Measurements from ENCODE around the gene SLC5A5.

DNA sequence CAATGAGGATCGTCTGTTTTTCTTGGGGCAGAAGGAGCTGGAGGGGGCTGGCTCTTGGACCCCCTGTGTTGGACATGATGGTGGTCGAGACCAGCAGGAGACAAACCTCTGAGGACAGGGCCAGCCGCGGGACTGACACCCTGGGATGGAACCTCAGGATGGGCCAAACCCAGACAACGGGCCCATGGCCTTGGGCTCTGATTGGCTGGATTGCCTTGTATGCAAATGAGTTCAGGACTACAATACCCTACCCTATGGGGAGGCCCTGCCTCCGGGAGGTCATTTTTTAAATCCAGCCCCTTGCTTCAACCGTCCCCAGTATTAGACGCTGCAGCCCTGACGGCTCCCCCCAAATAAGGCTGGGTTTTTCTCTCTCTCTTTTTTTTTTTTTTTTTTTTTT lies 22.0 kb downstream of the SLC5A5 start:
- TF ChIP-seq, protein P1, sequence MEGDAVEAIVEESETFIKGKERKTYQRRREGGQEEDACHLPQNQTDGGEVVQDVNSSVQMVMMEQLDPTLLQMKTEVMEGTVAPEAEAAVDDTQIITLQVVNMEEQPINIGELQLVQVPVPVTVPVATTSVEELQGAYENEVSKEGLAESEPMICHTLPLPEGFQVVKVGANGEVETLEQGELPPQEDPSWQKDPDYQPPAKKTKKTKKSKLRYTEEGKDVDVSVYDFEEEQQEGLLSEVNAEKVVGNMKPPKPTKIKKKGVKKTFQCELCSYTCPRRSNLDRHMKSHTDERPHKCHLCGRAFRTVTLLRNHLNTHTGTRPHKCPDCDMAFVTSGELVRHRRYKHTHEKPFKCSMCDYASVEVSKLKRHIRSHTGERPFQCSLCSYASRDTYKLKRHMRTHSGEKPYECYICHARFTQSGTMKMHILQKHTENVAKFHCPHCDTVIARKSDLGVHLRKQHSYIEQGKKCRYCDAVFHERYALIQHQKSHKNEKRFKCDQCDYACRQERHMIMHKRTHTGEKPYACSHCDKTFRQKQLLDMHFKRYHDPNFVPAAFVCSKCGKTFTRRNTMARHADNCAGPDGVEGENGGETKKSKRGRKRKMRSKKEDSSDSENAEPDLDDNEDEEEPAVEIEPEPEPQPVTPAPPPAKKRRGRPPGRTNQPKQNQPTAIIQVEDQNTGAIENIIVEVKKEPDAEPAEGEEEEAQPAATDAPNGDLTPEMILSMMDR (IDR thresholded peaks at IDR 0.05), result no peak
- TF ChIP-seq, protein P2, sequence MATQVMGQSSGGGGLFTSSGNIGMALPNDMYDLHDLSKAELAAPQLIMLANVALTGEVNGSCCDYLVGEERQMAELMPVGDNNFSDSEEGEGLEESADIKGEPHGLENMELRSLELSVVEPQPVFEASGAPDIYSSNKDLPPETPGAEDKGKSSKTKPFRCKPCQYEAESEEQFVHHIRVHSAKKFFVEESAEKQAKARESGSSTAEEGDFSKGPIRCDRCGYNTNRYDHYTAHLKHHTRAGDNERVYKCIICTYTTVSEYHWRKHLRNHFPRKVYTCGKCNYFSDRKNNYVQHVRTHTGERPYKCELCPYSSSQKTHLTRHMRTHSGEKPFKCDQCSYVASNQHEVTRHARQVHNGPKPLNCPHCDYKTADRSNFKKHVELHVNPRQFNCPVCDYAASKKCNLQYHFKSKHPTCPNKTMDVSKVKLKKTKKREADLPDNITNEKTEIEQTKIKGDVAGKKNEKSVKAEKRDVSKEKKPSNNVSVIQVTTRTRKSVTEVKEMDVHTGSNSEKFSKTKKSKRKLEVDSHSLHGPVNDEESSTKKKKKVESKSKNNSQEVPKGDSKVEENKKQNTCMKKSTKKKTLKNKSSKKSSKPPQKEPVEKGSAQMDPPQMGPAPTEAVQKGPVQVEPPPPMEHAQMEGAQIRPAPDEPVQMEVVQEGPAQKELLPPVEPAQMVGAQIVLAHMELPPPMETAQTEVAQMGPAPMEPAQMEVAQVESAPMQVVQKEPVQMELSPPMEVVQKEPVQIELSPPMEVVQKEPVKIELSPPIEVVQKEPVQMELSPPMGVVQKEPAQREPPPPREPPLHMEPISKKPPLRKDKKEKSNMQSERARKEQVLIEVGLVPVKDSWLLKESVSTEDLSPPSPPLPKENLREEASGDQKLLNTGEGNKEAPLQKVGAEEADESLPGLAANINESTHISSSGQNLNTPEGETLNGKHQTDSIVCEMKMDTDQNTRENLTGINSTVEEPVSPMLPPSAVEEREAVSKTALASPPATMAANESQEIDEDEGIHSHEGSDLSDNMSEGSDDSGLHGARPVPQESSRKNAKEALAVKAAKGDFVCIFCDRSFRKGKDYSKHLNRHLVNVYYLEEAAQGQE (IDR thresholded peaks at IDR 0.05; ENCODE audit: insufficient read depth in 1 of 2, low read depth in 2 of 2, low read length in 1 of 2), result no peak
- TF ChIP-seq POLR2AphosphoS5 (IDR thresholded peaks at IDR 0.05; ENCODE audit: low read depth, low read length) (no peak), SIN3A (IDR thresholded peaks at IDR 0.05; ENCODE audit: borderline replicate concordance, insufficient read depth, low read depth, low read length) (no peak)
